Heart right ventricle (tissue), 16 donors: Measurements from ENCODE around the gene COL25A1. TPM values are rescaled to one million over a fixed set of nuclear protein-coding genes. Genes with fewer than 3 reads are reported as not detected.

Experiments
- ATAC-seq, 8 donors: fragments of 200-7000 bp; cut with Tn5 transposase; one replicate each; pipeline ENCODE4 v1.9.1; 2020; ENCODE audit warnings: mild to moderate bottlenecking in 8 of 8, moderate library complexity in 8 of 8, moderate number of reproducible peaks in 1 of 8
- DNase-seq, 2 donors: peaks; one replicate each; pipeline ENCODE4 v3.0.0-alpha.2; 2020
- H3K27ac ChIP-seq, 10 donors: fragments of 200-600 bp; sonication (generic) in 2 of 10; one replicate each; pipeline versions ENCODE4 v1.5.0 to v1.8.0; 2020 to 2022; ENCODE audit warnings: mild to moderate bottlenecking in 3 of 10
- H3K27me3 ChIP-seq, 7 donors: fragments of 200-600 bp; one replicate each; pipeline ENCODE4 v1.8.0; 2021 to 2022; ENCODE audit warnings: mild to moderate bottlenecking in 2 of 7
- H3K36me3 ChIP-seq, 9 donors: fragments of 200-600 bp; sonication (generic) in 1 of 9; one replicate each; pipeline versions ENCODE4 v1.5.0 to v1.8.0; 2020 to 2022; ENCODE audit warnings: mild to moderate bottlenecking in 2 of 9
- H3K4me1 ChIP-seq, 9 donors: fragments of 200-600 bp; sonication (generic) in 1 of 9; one replicate each; pipeline versions ENCODE4 v1.5.0 to v1.8.0; 2020 to 2022; ENCODE audit warnings: mild to moderate bottlenecking in 4 of 9
- H3K4me3 ChIP-seq, 10 donors: fragments of 200-600 bp; sonication (generic) in 2 of 10; one replicate each; pipeline versions ENCODE4 v1.5.0 to v1.8.0; 2020 to 2022; ENCODE audit warnings: mild to moderate bottlenecking in 7 of 10, moderate library complexity in 2 of 10
- H3K9me3 ChIP-seq, 11 donors: fragments of 200-600 bp in 10 of 11; sonication (generic) in 2 of 11; one replicate each; pipeline versions ENCODE4 v1.5.0 to v1.8.0; 2013 to 2022; ENCODE audit warnings: mild to moderate bottlenecking in 2 of 11, control low read depth in 1 of 11, moderate library complexity in 1 of 11
- WGBS, 2 donors: extraction: QIAGEN DNeasy Blood & Tissue Kit; methylation state at CpG; one replicate each; pipeline ENCODE4 v1.1.7; 2013; ENCODE audit warnings: inconsistent platforms in 1 of 2; 5-methylcytosine and 5-hydroxymethylcytosine counted together
- intact Hi-C, 10 donors: fragments of 100-400 bp; cut with DNase I; formaldehyde crosslinking; loops; one replicate each; pipeline versions ENCODE4 v1.11.1 to v1.14.2; 2022
- polyA plus RNA-seq, 2 donors: library from polyadenylated mRNA; stranded (reverse); fragments of 200-250 nt; gene quantifications; one replicate each; pipeline ENCODE4 v1.2.3, GENCODE V29; 2013
- total RNA-seq, 10 donors: library from RNA; stranded (reverse); fragmentation: NEBNext Ultra II Directional in 3 of 10; extraction: Animal tissue kit (Norgen Biotek cat#: 25700) in 3 of 10; gene quantifications; one replicate each; pipeline versions ENCODE4 v1.2.1 to v1.2.4, GENCODE V29; 2021 to 2023
- TF ChIP-seq, protein P1 (sequence below), 9 donors: fragments of 200-600 bp; sonication (generic) in 2 of 9; IDR thresholded peaks; one replicate each; pipeline versions ENCODE4 v1.5.0 to v1.8.0; 2021 to 2022; ENCODE audit warnings: antibody characterized with exemption in 9 of 9, mild to moderate bottlenecking in 5 of 9, moderate library complexity in 1 of 9
- donor health status: Arrhythmogenic right ventricular cardiomyopathy.
- donor health status: ischemic (EF 13 %, LVEDD 7.1; RV severe dilation, severe dysfunction).
- donor health status: healthy with polysubstance abuse.
- donor health status: DM: no; HTN: yes; CAD: no.
- donor health status: DM: no; HTN: no; CAD: no.
- donor health status: ischemic (EF 25% LVEDD 6.9; RV normal size, moderate dysfunction).
- donor health status: ischemic (EF 25% LVEDD 5.7; RV mildly dilated, moderate dysfunction).
- donor health status: healthy.
- donor health status: DM: yes; HTN: yes; CAD: no.
- donor health status: Ischemic cardiomyopathy.
- donor health status: ischemic (EF 35%, LVEDD 5.7; RV mildly dilated, moderate dysfunction).
- donor health status: nonischemic (EF 11% LVEDD 7.7; RV severe dilation, severe dysfunction).
- donor health status: DM: yes; HTN: yes; CAD: no.
- donor health status: PGD.
- donor health status: ischemic (EF 29% LVEDD 5.4; RV normal size, mild dysfunction).
- donor health status: nonischemic (EF 23%, LVEDD 6.1; RV moderate dilation, normal function).

The COL25A1 gene
- total and polyA plus RNA-seq, 12 donors: 0.07 to 1.2 (median 0.41) TPM

DNA sequence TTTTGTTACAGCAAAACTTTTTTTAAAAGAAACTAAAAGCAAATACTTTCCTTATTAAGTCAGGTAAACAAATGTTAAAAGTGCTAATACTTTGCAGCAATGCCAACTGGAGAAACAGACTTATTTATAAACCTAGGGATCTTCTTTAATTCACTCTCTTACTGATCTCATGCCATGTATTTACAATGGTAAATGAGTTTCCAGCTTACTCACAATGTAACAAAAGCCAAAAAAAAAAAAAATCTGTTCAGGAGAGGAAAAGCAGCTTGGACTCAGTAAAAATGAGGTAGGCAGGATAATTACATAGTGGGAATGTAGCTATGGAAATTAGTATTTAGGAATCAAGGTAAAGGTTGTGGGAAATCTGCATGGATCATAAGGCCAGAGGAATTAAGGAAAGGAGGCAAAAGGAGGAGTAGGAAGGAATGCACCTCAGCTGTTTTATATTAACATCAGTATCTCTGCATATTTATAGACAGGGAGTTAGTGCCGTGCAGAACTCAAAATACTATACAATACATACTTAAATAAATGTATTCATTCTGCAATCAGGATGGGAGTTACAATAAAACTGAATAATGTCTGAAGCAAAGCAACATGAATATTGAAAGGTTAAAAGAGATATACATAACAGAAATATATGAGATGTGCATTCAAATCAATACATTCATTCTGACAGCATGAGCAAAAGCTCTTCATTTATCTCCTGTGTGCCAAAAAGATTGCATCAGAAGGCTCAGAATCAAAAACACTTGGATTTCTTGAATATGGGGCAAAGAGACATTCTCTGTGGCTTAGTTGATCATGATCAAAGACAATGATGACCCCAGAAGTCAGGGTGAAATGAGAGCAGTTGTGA, 481.7 kb downstream of the COL25A1 start:
- TF ChIP-seq, protein P1, sequence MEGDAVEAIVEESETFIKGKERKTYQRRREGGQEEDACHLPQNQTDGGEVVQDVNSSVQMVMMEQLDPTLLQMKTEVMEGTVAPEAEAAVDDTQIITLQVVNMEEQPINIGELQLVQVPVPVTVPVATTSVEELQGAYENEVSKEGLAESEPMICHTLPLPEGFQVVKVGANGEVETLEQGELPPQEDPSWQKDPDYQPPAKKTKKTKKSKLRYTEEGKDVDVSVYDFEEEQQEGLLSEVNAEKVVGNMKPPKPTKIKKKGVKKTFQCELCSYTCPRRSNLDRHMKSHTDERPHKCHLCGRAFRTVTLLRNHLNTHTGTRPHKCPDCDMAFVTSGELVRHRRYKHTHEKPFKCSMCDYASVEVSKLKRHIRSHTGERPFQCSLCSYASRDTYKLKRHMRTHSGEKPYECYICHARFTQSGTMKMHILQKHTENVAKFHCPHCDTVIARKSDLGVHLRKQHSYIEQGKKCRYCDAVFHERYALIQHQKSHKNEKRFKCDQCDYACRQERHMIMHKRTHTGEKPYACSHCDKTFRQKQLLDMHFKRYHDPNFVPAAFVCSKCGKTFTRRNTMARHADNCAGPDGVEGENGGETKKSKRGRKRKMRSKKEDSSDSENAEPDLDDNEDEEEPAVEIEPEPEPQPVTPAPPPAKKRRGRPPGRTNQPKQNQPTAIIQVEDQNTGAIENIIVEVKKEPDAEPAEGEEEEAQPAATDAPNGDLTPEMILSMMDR (IDR thresholded peaks at IDR 0.05): no peak
- H3K9me3 ChIP-seq: no peaks in the 10 kb centered on the region
- intact Hi-C loops: loop anchor here in 1 of 10 donors (10.0 kb wide), 1 partner anchor 146 kb away; no protein-coding TSS in a partner anchor
- 70 to 81% methylated on average over 1 of the region's 1 CpG for WGBS, 2 donors
- DNase-seq (no peak), ATAC-seq (no peak)
- H3K27me3 ChIP-seq: no peaks in the 10 kb centered on the region
- no peak overlapping the region for H3K4me3 ChIP-seq
- H3K36me3 ChIP-seq: no peaks in the 10 kb centered on the region
- no peaks in the 10 kb centered on the region for H3K4me1 ChIP-seq
- no peak overlapping the region for H3K27ac ChIP-seq

GRCh38 chr4:108814326-108814725, 488.1 kb downstream of the COL25A1 start:
- Histone ChIP-seq H3K36me3 (no peaks in the 10 kb centered on the region), H3K4me1 (no peaks in the 10 kb centered on the region), H3K27ac (no peak overlapping the region), H3K27me3 (no peaks in the 10 kb centered on the region), H3K4me3 (no peak overlapping the region), H3K9me3 (no peaks in the 10 kb centered on the region)
- intact Hi-C loops: no loop called here
- ATAC-seq: no peak
- WGBS, 2 donors: 78 to 85% methylated on average over 4 of the region's 4 CpGs
- TF ChIP-seq, protein P1 (IDR thresholded peaks at IDR 0.05): no peak
- no peak for DNase-seq

- H3K36me3 ChIP-seq: no peaks in the 10 kb centered on the region
- WGBS, 2 donors: 83% methylated on average over 3 of the region's 3 CpGs
- H3K4me1 ChIP-seq: no peaks in the 10 kb centered on the region
- H3K4me3 ChIP-seq: no peak overlapping the region
- DNase-seq (no peak), ATAC-seq (no peak)
- TF ChIP-seq, protein P1 (IDR thresholded peaks at IDR 0.05): no peak
- H3K27ac ChIP-seq: no peak overlapping the region
- H3K9me3 ChIP-seq: no peaks in the 10 kb centered on the region
- intact Hi-C loops: no loop called here
- H3K27me3 ChIP-seq: no peaks in the 10 kb centered on the region
Observed at GRCh38 chr4:108813261-108813660, 489.2 kb downstream of the COL25A1 start.

- intact Hi-C loops: no loop called here
- Histone ChIP-seq H3K27ac (no peak overlapping the region), H3K4me1 (no peaks in the 10 kb centered on the region), H3K36me3 (no peaks in the 10 kb centered on the region), H3K4me3 (no peak overlapping the region), H3K27me3 (no peaks in the 10 kb centered on the region), H3K9me3 (no peaks in the 10 kb centered on the region)
- 90 to 95% methylated on average over 1 of the region's 1 CpG for WGBS, 2 donors
- TF ChIP-seq, protein P1 (IDR thresholded peaks at IDR 0.05): no peak
- DNase-seq (no peak), ATAC-seq (no peak)
Observed at GRCh38 chr4:108811486-108811885, 491.0 kb downstream of the COL25A1 start.
